Stimulated activated CD4-positive, alpha-beta T cell treated with anti-CD3 and anti-CD28 coated beads, Interleukin-1b, Interleukin-23, amount 100 ng/mL, for 48 hours (primary cell): Measurements from ENCODE around the gene NANS.
"Not testable (repeated sequence)": the region's sequence is repeated elsewhere in the genome, so short reads cannot be mapped to it uniquely, and the experiment has no call there.

Experiments used
- DNase-seq: peaks from one replicate; pipeline ENCODE4 v3.0.0-alpha.2; 2020

The NANS gene

GRCh38 chr9:98039607-98040017 is 16.9 kb upstream of the NANS start:
- DNase-seq, result no peak

GRCh38 chr9:98040212-98040611 is 16.3 kb upstream of the NANS start:
- no peak for DNase-seq

- no peak for DNase-seq
Observed at GRCh38 chr9:98043915-98044314, 12.6 kb upstream of the NANS start.

- DNase-seq, result peak; percentile 46
Observed at GRCh38 chr9:98045234-98046179, 11.0 kb upstream of the NANS start.

GRCh38 chr9:98046180-98046543 is 10.4 kb upstream of the NANS start:
- DNase-seq, result no peak

- DNase-seq, result no peak
Observed at GRCh38 chr9:98047002-98047401, 9.5 kb upstream of the NANS start.

- no peak for DNase-seq
Observed at GRCh38 chr9:98049288-98050072, 7.1 kb upstream of the NANS start.

- no peak for DNase-seq
Observed at GRCh38 chr9:98050351-98050750, 6.2 kb upstream of the NANS start.

GRCh38 chr9:98054376-98054951 is 2.1 kb upstream of the NANS start:
- DNase-seq, result no peak

GRCh38 chr9:98057138-98057799 is 737 bp downstream of the NANS start:
- peak; percentile 44 for DNase-seq

- DNase-seq, result no peak
Observed at GRCh38 chr9:98062161-98062560, 5.6 kb downstream of the NANS start.

- no peak for DNase-seq
Observed at GRCh38 chr9:98064623-98065392, 8.3 kb downstream of the NANS start.

GRCh38 chr9:98066235-98066634 is 9.7 kb downstream of the NANS start:
- no peak for DNase-seq

- DNase-seq, result no peak
Observed at GRCh38 chr9:98067184-98067583, 10.7 kb downstream of the NANS start.

- no peak for DNase-seq
Observed at GRCh38 chr9:98069551-98069950, 13.0 kb downstream of the NANS start.

GRCh38 chr9:98070704-98071103 is 14.2 kb downstream of the NANS start:
- DNase-seq, result no peak

- no peak for DNase-seq
Observed at GRCh38 chr9:98071737-98072136, 15.2 kb downstream of the NANS start.

GRCh38 chr9:98074115-98074990 is 17.8 kb downstream of the NANS start:
- peak; percentile 60 for DNase-seq

GRCh38 chr9:98075332-98075805 is 18.8 kb downstream of the NANS start:
- DNase-seq, result no peak

GRCh38 chr9:98076514-98076890 is 20.0 kb downstream of the NANS start:
- DNase-seq, result not testable (repeated sequence)

GRCh38 chr9:98078895-98079294 is 22.4 kb downstream of the NANS start:
- DNase-seq, result no peak
